ENCODE results near the gene TCTN2.
A peak's percentile ranks its signal among the peaks of the same experiment; 100 is the strongest.

The TCTN2 gene

DNA sequence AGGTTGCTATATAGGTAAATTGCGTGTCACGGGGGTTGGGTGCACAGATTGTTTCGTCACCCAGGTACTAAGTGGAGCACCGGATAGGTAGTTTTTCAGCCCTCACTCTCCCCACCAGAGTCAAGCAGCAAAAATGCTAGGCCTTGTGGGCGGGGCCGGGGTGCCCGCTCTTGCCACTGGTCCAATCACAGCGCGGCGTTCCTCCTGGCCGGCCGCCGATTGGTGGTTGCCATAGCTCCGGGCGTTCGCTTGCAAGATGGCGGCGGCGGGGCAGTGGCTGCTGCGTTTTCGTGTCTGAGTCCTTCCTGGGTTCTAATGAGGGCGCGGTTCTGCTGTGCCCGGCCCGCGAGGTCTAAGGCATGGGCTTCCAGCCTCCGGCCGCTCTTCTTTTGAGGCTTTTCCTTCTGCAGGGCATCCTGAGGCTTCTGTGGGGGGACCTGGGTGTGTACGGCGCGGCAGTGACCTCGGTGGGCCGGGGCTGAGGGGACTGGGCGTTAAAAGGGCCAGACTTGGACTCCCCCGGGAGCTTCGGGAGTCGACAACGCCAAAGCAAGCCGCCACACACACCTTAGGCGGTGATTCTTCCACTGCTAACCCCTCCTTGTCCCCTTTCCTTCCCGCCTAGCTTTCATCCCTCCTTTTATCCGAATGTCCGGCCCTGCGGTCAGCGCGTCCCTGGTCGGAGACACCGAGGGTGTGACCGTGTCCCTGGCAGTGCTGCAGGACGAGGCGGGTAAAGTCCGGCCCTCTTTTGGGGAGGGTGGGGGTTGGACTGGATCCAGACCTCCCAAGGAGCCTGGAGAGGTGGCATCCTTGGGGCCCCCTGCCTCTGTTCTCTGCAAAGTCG is at the start of gene TCTN2:
Gene TCTN2 (plus strand): TSS at position 232 of the 847 bp plus-strand sequence. CDS start 128 bp downstream, at position 360.
- peak; percentile 74 to 91 for DNase-seq (ENCODE audit: low read depth in 2 of 2, low spot score in 1 of 2)

DNA sequence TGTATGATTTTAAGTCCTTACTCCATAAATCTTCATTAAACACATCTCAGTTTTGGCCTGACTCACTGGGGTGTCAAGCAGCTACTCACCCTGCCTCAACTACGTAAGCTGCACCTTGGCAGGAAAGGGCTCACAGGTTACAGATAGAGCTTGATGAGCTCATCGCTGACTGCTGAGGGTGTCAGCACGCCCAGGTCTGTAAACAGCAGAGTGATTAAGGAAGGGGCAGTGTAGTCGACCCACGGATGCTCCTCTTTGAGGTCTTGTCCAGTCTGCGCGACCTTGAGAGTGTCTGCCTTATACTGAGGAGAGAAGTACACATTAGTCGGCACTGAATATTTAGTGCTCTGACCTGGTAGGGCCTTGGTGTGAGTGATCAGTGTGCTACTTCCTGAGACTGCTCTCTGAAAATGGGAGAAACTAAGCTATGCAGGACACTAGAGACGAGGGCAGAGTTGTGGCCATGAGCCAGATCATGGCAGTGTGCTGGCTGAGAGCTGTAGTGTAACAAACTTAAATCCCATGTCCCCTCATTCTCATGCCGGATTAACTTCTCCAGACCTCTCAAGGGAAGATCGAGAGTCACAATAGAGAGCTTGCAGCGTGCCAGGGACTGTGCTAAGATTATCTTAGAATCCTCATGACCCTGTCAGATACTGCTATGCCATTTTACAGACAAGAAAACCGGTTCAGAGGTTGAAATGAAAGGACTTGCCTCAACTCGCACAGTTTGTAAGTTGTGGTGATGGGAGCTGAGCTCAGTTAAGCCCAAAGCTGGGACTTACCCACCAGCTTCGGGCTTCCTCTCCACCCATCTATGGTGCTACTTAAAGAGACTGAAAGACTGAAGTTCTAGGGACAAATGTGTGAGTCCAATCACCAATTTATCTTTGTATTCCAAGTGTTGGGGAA is 49.0 kb upstream of the TCTN2 start:
- no peak for DNase-seq (ENCODE audit: low read depth in 2 of 2, low spot score in 1 of 2)

DNA sequence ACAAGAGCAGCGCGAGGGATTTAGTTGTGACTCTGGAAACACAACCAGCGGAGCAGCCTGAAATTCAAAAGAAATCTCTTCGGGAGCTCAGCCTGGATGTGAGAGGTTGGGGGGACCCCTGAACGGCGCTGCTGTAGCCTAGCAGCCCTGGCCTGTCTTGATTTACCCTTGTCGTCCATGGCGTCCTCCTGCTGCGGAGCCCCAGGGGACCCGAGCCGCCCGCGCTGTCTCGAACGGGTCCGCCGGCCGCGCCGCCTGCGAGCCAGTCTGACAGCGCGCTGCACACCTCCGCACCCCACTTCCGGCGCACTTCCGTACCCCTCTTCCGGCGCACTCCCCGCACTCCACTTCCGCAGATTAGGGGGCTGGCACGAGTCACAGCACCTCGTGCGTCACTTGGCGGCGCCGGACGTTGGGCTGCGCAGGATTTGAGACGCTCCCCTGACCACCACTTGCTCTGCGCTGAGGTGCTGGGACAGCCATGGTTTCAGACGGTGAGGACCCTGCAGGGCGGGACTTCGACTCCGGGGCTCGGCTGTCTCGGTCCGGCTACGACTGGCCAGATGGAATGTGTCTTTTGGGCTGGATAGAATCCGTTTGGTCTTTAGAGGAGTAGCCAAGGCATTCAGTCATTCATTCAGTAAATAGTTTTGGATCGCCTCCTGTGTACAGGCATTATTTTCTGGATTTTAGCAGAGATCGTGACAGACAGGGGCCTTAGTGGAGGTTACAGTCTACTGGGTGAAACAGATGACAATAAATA is 37.4 kb upstream of the TCTN2 start, which contains the start of the genes EIF2B1 and GTF2H3:
Gene EIF2B1 (minus strand): TSS at position 308 of the 763 bp plus-strand sequence. CDS start 129 bp downstream, at position 179.
Gene GTF2H3 (plus strand): TSS at position 451 of the 763 bp plus-strand sequence. CDS start 31 bp downstream, at position 482.
- peak; percentile 91 to 92 for DNase-seq (ENCODE audit: low read depth in 2 of 2, low spot score in 1 of 2)

DNA sequence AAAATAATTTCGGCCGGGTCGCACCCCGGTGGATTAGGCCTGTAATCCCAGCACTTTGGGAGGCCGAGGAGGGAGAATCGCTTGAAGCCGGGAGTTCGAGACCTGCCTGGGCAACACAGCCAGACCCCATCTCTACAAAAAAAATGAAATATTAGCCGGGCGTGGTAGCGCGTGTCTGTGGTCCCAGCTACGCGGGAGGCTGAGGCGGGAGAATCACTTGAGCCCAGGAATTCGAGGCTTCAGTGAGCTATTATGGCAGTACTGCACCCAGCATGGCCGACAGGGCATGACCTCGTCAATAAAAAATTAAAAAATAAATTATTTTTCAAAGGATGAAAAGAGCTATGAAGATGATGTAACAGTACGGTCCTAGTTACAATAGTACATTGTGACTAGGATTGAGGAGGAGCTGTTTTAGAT is 36.8 kb upstream of the TCTN2 start:
- no peak for DNase-seq (ENCODE audit: low read depth in 2 of 2, low spot score in 1 of 2)

DNA sequence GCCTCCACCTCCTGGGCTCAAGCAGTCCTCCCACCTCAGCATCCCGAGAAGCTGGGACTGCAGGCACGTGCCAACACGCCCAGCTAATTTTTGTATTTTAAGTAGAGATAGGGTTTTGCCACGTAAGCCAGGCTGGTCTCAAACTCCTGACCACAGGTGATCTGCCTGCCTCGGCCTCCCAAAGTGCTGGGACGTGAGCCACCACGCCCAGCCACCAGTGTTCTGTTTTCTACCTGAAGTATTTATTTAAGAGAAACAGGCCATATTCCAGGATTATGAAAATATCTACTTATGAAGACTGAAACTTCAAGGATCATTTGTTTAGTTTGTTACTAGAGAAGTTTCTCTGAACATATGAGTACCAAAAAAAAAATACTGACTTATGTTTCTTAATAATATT is 27.0 kb upstream of the TCTN2 start:
- DNase-seq (ENCODE audit: low read depth in 2 of 2, low spot score in 1 of 2) = no peak

DNA sequence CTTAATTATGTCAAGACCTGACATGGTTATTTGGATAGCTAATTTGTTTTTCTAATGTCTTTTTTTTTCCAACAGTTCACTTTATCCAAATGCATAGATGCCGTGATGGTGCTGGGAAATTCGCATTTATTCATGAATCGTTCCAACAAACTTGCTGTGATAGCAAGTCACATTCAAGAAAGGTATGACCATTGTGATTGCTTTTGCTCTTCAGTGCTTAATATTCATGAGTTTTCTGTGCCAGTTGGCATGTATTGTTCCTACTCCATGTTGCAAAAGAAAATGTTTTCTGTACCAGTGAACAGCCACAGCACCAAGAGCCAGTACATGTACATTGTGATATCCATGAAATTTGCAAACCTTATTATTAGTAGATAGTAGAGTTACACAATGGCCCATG is 25.5 kb upstream of the TCTN2 start:
- no peak for DNase-seq (ENCODE audit: low read depth in 2 of 2, low spot score in 1 of 2)

DNA sequence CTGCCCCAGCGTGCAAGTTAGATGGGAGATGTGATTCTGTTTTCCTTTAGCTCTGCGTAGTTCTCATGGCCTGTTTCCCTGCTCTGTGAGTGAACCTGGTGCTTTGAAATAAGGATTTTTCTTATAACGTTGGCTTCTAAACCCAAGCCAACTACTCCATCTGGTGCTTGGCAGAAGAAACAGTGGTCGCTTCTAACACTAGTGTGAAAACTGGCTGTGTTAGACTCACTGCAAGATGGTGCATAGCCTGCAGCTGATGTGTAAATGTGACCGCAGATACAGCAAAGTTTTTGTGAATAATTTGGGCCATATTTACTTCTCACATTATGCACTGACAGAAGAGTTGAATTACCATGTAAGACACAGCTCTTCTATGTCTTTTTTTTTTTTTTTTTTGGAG is 25.0 kb upstream of the TCTN2 start:
- DNase-seq (ENCODE audit: low read depth in 2 of 2, low spot score in 1 of 2) = no peak

DNA sequence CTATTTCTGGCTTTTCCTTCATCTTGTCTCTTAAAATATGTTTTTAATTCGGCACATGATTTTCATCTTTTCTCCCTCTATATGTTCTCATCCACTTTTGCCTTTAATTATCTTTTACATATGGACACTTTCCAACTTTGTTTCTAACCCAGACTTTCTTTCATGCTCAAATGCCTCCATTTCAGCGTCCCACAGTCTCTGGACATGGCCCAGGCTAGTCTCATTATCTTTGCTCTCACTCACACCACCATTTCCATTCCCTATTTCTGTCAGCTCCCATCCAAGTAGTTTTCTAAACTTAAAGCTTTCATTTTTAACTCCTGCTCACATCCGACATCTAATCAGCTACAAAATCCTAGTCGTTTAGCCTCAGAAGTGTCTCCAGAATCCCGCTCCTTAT is 22.5 kb upstream of the TCTN2 start:
- DNase-seq (ENCODE audit: low read depth in 2 of 2, low spot score in 1 of 2) = no peak

DNA sequence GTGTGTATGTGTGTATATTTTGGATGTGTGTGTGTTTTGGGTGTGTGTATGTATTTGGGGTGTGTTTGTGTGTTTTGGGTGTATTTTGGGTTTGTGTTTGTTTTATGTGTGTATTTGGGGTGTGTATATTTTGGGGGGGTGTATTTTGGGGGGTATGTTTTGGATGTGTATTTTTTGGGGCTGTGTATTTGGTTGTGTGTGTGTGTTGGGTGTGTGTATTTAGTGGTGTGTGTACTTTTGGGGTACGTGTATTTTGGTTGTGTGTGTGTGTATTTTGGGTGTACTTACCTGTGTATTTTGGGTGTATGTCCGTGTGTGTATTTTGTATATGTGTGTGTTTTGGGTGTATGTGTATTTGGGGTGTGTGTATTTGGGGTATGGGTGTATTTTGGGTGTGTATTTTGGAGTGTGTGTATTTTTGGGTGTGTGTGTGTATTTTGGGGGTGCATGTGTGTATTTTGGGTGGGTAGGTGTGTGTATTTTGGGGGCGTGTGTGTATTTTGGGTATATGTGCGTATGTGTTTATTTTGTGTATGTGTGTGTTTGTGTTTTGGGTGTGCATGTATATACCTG is 16.7 kb upstream of the TCTN2 start:
- no peak for DNase-seq (ENCODE audit: low read depth in 2 of 2, low spot score in 1 of 2)

DNA sequence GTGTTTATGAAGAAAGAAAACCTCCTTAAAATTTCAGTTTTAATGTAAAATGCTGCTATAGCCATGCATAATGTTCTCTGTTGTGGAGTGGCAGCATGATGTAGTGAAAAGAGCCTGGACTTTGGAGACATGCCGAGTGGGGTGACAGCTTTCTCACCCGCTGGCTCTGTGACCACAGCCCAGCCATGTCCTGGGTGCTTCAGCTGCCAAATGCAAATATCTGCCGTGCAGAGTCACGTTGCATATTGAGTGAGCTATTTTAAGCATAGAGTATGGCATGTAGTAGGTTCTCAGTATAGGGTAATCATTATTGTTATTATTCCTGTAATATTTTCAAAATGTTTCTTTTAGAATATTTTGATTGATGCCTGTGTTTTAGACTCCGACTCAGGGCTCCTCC is 15.5 kb upstream of the TCTN2 start:
- DNase-seq (ENCODE audit: low read depth in 2 of 2, low spot score in 1 of 2) = no peak

DNA sequence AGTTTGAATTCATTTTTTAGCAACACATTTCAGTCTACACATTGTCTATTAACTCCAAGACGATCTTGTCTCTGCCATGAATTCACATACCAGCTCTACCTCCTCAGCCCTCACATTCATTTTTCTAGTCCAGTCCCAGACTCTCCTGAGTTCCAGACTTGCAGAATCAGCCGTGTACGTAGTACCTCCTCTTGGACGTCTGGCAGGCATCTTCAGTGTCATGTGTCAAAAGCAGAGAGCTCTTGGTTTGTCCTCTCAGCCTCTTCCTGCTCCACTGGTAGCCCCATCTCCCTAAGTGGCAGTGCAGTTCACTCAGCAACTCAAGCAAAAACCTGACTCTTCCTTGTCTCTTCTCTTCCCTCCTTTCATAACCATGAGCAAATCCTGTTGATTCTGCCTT is 14.5 kb upstream of the TCTN2 start:
- DNase-seq (ENCODE audit: low read depth in 2 of 2, low spot score in 1 of 2) = no peak

DNA sequence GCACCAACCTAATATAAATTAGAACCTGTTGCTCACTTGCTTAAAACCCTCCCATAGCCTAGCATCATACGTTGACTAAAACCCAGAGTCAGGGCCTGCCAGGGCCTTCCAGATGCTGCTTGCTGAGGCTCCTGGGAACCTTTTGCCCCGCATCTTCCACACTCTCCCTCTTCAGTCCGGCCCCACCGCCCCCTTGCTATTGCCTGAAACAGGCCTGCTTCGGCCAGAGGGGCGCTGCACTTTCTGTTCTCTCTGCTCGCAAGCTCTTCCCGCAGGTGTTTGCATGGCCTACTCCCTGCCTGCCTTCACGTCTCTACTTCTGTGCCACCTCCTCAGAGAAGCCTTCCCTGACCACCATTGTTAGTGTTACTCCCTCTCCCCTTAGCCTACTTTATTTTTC is 13.7 kb upstream of the TCTN2 start:
- no peak for DNase-seq (ENCODE audit: low read depth in 2 of 2, low spot score in 1 of 2)

DNA sequence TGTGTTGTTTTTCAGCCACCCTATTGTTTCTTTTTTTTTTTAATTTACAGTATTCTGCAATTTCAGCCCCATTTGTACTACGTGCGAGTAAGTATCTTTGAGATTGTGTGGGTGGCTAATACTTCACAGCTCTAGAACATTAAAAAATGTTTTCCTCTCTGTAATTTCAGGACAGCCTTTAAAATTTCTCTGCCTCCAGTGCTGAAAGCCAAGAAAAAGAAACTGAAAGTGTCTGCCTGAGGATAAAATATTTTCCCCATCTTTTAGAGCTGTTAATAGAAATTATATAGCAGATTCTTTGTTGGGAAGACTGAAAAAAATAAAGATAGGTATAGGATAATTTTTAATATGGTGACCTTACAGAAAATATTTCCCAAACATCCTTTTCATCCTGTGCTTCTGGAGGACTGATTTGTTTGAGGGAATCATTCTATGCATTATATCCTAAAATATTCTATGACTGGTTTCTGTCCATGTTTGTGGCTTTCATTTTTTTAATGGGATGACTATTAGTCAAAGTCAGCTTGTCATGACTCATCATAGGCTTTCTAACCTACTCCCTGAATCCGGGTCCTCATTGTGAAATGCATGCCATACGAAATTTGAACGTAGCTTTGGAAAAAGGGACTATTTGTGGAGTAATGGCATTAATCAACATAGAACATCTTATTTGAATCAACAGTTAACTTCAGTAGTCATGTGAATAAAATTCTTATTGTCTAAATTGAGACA is 10.8 kb upstream of the TCTN2 start:
- no peak for DNase-seq (ENCODE audit: low read depth in 2 of 2, low spot score in 1 of 2)

DNA sequence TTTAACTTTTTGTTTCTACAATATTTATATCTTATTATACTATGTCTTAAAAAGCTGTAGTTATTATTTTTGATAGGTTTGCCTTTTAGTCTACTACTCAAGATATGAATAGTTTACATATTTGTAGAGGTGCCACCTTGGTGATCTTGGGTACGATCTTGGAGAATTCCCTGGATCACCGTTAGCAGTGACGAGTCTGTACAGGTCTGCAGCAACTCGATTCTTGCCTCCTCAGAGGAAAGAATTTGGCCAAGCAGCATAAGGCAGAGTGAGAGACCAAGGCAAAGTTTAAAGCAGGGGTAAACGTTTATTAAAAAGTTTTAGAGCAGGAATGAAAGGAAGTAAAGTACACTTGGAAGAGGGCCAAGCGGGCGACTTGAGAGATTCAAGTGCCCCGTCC is 3.1 kb upstream of the TCTN2 start:
- DNase-seq (ENCODE audit: low read depth in 2 of 2, low spot score in 1 of 2) = no peak

DNA sequence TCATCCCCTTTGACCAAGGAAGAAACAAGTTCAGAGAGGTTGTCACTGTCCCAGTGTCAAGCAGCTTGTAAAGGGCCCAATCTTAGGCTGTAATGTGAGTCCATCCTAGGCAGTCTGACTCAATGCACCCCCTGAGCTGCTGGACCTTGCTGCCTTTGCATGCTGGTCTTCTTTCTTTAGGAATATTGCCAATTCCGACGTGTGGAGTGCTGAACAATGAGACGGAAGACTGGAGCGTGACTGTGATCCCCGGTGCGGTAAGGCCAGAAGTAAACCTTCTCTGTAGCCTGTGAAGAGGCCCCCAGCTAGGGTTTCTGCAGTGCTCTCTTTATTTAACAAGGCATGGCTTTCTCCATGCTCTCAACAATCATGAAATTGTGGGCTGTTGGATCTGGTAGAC is 963 bp downstream of the TCTN2 start:
- DNase-seq (ENCODE audit: low read depth in 2 of 2, low spot score in 1 of 2) = no peak

DNA sequence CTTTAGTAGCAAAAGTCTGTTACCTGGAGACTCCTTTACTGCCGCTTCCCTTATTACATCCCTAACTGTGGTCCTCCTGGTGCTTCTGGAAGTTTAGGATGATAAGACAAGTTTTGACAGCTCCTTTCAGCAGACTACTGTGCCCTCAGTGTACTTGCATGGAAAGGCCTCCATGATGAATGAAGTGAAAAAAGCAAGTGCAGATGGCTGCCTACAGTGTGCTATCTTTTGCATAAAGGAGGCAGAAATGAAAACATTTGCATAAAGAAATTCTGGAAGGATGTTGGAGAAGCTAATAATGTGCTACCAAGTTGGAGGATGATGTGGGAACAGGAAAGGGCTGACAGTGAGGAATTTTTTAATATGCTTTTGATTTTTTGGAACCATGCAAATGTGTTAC is 4.5 kb downstream of the TCTN2 start:
- DNase-seq (ENCODE audit: low read depth in 2 of 2, low spot score in 1 of 2) = no peak

DNA sequence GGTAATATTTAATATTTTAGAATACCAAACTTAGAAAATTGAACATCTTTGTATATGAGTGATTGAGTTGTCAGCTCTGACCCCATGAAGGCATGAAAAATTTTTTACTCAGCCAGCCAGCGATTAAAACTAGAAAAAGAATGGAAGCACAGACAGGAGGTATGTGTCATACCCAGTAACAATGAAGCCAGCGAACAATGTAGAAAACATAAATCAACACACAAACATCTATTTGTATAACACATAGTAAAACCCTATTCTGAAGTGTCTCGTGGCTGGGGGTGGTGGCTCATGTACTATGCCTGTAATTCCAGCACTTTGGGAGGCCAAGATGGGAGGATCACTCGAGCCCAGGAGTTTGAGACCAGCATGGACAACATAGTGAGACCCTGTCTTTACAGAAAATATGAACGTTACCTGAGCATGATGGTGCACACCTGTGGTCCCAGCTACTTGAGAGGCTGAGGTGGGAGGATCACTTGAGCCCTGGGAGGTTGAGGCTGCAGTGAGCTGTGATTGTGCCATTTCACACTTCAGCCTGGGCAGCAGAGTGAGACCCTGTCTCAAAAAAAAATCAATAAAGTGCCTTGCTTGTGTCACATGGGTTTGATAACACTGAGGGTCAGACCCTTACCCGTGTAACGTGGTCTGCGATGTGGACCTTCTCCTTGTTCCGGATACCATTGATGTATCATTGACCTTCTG is 5.9 kb downstream of the TCTN2 start:
- DNase-seq (ENCODE audit: low read depth in 2 of 2, low spot score in 1 of 2) = no peak

DNA sequence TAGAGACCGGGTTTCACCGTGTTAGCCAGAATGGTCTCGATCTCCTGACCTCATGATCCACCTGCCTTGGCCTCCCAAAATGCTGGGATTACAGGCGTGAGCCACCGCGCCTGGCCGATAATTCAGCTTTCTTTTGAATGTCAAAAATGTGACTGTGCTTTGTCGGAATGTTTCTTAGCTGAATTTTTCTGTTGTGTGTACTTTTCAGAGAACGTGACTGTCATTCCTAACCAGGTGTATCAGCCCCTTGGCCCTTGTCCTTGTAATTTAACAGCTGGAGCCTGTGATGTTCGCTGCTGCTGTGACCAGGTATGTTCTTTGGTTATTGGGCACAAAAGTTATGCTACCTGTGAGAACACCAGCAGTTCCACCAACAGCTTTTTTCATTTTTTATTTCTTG is 8.1 kb downstream of the TCTN2 start:
- DNase-seq (ENCODE audit: low read depth in 2 of 2, low spot score in 1 of 2) = no peak

DNA sequence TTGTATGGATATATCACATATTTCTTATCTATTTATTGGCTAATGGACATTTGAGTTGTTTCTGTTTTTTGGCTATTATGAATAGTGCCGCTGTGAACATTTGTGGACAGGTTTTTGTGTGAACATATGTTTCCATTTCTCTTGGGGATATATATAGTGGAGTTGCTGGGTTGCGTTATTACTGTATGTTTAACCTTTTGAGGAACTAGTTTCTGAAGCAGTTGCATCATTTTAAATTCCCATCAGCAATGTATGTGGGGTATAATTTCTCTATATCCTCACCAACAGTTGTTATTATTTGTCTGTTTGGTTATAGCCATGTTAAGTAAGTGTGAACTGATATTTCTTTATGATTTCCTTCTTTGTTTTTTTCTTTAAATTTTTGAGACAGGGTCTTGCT is 10.7 kb downstream of the TCTN2 start:
- no peak for DNase-seq (ENCODE audit: low read depth in 2 of 2, low spot score in 1 of 2)

DNA sequence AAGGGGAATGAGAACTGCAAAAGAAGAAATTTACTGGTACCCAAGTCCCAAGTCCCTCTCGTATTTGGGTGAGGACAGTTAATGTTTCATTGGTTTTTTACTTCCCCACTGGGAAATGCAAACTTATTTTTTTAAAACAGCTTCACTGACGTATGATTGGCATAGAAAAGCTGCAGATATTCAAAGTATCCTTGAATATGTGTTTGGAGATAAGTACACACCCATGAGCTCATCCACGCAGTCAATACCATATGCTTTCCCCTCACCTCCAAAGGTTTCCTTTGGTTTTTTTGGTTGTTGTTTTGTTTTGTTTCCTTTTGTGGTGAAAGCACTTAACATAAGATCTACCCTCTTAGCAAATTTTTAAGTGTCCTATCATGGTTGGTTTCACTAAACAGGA is 13.1 kb downstream of the TCTN2 start:
- DNase-seq (ENCODE audit: low read depth in 2 of 2, low spot score in 1 of 2) = no peak

Measured in stimulated activated CD8-positive, alpha-beta memory T cell treated with anti-CD3 and anti-CD28 coated beads, Interleukin-4, amount 100 ng/mL, for 1 hour (primary cell).